HepG2 (cell line): ENCODE results near the gene ANTKMT. TPM values are rescaled to one million over a fixed set of nuclear protein-coding genes. Genes with fewer than 3 reads are reported as not detected.

Experiments used
- AGO1 ChIP-seq: fragments of 200-400 bp; formaldehyde crosslinking; IDR thresholded peaks from 2 replicates; pipeline ENCODE4 v1.6.1; 2017; ENCODE audit warnings: mild to moderate bottlenecking, low read depth, low read length, moderate library complexity; ENCODE audit not compliant: poor library complexity, severe bottlenecking
- BRCA1 ChIP-seq: sonication (generic); formaldehyde crosslinking; IDR thresholded peaks from 2 replicates; pipeline ENCODE4 v1.4.0; 2020; ENCODE audit warnings: missing genetic modification reagents
- CBX1 ChIP-seq: IDR thresholded peaks from one replicate; pipeline ENCODE4 v1.6.1; 2016; ENCODE audit warnings: antibody characterized with exemption, low read depth
- CCDC6 ChIP-seq: sonication (generic); formaldehyde crosslinking; IDR thresholded peaks from 2 replicates; pipeline ENCODE4 v1.8.1; 2022; ENCODE audit warnings: mild to moderate bottlenecking, missing genetic modification reagents, moderate library complexity
- GTF2F1 ChIP-seq: fragments of 150-350 bp; IDR thresholded peaks from 2 replicates; pipeline ENCODE4 v1.6.1; 2014; ENCODE audit warnings: low read length
- HDAC6 ChIP-seq: fragments of 200-600 bp; sonication (generic); IDR thresholded peaks from 2 replicates; pipeline ENCODE4 v1.7.0; 2017; ENCODE audit warnings: mild to moderate bottlenecking, antibody characterized with exemption, low read length, low read depth
- HNF4G ChIP-seq, 2 experiments: sonication (generic) in 1 of 2; formaldehyde crosslinking in 1 of 2; IDR thresholded peaks; 2 replicates each; pipeline versions ENCODE4 v1.4.0 to v1.6.1; 2011 to 2020; ENCODE audit warnings: borderline replicate concordance in 2 of 2, low read depth in 2 of 2, mild to moderate bottlenecking in 2 of 2, low read length in 1 of 2, missing genetic modification reagents in 1 of 2, moderate library complexity in 1 of 2
- HNRNPH1 ChIP-seq: fragments of 200-400 bp; formaldehyde crosslinking; optimal IDR thresholded peaks from 2 replicates; pipeline ENCODE3; 2017; ENCODE audit warnings: mild to moderate bottlenecking, low read depth, low read length
- KAT2B ChIP-seq: fragments of 150-350 bp; IDR thresholded peaks from 2 replicates; pipeline ENCODE4 v1.6.1; 2014; ENCODE audit warnings: low read depth, low read length, borderline replicate concordance
- KDM3A ChIP-seq: IDR thresholded peaks from 2 replicates; pipeline ENCODE4 v1.6.1; 2018; ENCODE audit warnings: low read depth, missing compliant biosample characterization
- SATB2 ChIP-seq: sonication (generic); formaldehyde crosslinking; IDR thresholded peaks from 2 replicates; pipeline ENCODE4 v1.5.0; 2020; ENCODE audit warnings: missing genetic modification reagents
- ZBTB26 ChIP-seq: IDR thresholded peaks from 2 replicates; pipeline ENCODE4 v1.6.1; 2016; ENCODE audit warnings: missing compliant biosample characterization, missing genetic modification reagents, borderline replicate concordance
- ZBTB33 ChIP-seq: sonication (generic); formaldehyde crosslinking; IDR thresholded peaks from 2 replicates; pipeline ENCODE4 v1.4.0; 2020; ENCODE audit warnings: missing genetic modification reagents
- ZNF891 ChIP-seq: sonication (generic); formaldehyde crosslinking; IDR thresholded peaks from 2 replicates; pipeline ENCODE4 v1.5.0; 2020; ENCODE audit warnings: mild to moderate bottlenecking, missing genetic modification reagents
- polyA plus RNA-seq, 8 experiments: library from polyadenylated mRNA; depleted of rRNA in 3 of 8; stranded (reverse) in 7 of 8; unstranded in 1 of 8; fragments of >200 nt; fragmentation: Illumina TruSeq in 4 of 8; extraction: Trizol in 4 of 8; gene quantifications; 2 replicates each; pipeline versions ENCODE4 v1.2.1 to v1.2.3, GENCODE V29; 2011 to 2016; ENCODE audit warnings: low read depth in 4 of 8, missing spikeins in 1 of 8, mixed read lengths in 1 of 8; ENCODE audit not compliant: insufficient read depth in 1 of 8
- total RNA-seq, 5 experiments: library from RNA; depleted of rRNA; stranded (reverse); fragments of >200 nt; fragmentation: Illumina TruSeq; extraction: Trizol; gene quantifications; 2 replicates each; pipeline ENCODE4 v1.2.3, GENCODE V29; 2016; ENCODE audit warnings: low read depth in 1 of 5
- TF ChIP-seq, protein P1 (sequence below): sonication (generic); formaldehyde crosslinking; IDR thresholded peaks from 2 replicates; pipeline ENCODE4 v1.4.0; 2020; ENCODE audit warnings: missing genetic modification reagents
- TF ChIP-seq, protein P2 (sequence below): sonication (generic); formaldehyde crosslinking; IDR thresholded peaks from 2 replicates; pipeline ENCODE4 v1.4.0; 2020; ENCODE audit warnings: mild to moderate bottlenecking, low read depth, missing genetic modification reagents
- TF ChIP-seq, protein P3 (sequence below): sonication (generic); formaldehyde crosslinking; IDR thresholded peaks from 2 replicates; pipeline ENCODE4 v1.4.0; 2020; ENCODE audit warnings: mild to moderate bottlenecking, missing genetic modification reagents

Gene ANTKMT
- total and polyA plus RNA-seq, 2 of the 13 experiments (the other 11 are each of a cell fraction or from before 2014, with no cell fraction given): 7.5 to 47.8 TPM

DNA sequence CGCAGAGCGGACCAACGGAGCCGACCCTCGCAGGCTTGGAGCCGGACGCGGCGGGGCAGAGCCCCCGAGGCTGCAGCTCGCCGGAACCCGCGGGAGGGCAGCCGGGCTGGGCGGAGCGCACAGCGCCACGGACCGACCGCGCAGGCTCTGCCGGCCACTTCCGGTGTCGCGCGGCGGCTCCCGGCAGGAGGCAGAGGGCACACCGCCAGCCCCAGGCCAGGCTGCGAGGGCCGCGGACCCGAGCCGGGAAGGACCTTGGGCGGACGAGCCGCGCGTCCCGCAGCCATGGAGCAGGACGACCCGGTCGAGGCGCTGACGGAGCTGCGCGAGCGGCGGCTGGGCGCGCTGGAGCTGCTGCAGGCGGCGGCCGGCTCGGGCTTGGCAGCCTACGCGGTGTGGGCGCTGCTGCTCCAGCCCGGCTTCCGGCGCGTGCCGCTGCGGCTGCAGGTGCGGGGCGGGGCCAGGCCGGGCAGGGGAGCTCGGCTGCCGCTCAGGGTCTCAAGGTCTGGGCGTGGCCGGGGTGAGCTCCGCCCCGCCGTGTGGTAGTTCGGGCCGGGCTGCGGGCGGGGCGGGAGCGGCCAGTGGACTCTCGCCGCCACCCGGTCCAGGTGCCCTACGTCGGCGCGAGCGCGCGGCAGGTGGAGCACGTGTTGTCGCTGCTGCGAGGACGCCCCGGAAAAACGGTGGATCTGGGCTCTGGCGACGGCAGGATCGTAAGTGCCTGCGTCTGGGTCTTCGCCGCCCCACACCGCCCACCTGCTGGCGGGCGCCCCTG, at the start of gene ANTKMT (continued):
- TF ChIP-seq ZBTB26 (CRISPR knock-in tag) (no peak), ZBTB33 (CRISPR knock-in tag) (peak; percentile 74), HNRNPH1 (no peak), CBX1 (no peak), BRCA1 (no peak), ZNF891 (CRISPR knock-in tag) (0 out of 2 replicates have a peak, but pooled peaks have one; percentile 54), GTF2F1 (no peak), HNF4G (IDR thresholded peaks at IDR 0.05; ENCODE audit: borderline replicate concordance, low read depth, low read length) (no peak), HNF4G (CRISPR knock-in tag; IDR thresholded peaks at IDR 0.05; ENCODE audit: borderline replicate concordance, low read depth) (no peak; the same call in 1 of the 2 replicates), HDAC6 (no peak), SATB2 (CRISPR knock-in tag) (no peak), KDM3A (CRISPR knock-in tag) (no peak), CCDC6 (CRISPR knock-in tag) (peak; percentile 82), AGO1 (peak; percentile 92), KAT2B (no peak)
- TF ChIP-seq, protein P1, sequence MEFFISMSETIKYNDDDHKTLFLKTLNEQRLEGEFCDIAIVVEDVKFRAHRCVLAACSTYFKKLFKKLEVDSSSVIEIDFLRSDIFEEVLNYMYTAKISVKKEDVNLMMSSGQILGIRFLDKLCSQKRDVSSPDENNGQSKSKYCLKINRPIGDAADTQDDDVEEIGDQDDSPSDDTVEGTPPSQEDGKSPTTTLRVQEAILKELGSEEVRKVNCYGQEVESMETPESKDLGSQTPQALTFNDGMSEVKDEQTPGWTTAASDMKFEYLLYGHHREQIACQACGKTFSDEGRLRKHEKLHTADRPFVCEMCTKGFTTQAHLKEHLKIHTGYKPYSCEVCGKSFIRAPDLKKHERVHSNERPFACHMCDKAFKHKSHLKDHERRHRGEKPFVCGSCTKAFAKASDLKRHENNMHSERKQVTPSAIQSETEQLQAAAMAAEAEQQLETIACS (CRISPR knock-in tag): 0 out of 2 replicates have a peak, but pooled peaks have one; percentile 8
- TF ChIP-seq, protein P2, sequence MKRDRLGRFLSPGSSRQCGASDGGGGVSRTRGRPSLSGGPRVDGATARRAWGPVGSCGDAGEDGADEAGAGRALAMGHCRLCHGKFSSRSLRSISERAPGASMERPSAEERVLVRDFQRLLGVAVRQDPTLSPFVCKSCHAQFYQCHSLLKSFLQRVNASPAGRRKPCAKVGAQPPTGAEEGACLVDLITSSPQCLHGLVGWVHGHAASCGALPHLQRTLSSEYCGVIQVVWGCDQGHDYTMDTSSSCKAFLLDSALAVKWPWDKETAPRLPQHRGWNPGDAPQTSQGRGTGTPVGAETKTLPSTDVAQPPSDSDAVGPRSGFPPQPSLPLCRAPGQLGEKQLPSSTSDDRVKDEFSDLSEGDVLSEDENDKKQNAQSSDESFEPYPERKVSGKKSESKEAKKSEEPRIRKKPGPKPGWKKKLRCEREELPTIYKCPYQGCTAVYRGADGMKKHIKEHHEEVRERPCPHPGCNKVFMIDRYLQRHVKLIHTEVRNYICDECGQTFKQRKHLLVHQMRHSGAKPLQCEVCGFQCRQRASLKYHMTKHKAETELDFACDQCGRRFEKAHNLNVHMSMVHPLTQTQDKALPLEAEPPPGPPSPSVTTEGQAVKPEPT: peak; percentile 77; the same call in 1 of the 2 replicates
- TF ChIP-seq, protein P3, sequence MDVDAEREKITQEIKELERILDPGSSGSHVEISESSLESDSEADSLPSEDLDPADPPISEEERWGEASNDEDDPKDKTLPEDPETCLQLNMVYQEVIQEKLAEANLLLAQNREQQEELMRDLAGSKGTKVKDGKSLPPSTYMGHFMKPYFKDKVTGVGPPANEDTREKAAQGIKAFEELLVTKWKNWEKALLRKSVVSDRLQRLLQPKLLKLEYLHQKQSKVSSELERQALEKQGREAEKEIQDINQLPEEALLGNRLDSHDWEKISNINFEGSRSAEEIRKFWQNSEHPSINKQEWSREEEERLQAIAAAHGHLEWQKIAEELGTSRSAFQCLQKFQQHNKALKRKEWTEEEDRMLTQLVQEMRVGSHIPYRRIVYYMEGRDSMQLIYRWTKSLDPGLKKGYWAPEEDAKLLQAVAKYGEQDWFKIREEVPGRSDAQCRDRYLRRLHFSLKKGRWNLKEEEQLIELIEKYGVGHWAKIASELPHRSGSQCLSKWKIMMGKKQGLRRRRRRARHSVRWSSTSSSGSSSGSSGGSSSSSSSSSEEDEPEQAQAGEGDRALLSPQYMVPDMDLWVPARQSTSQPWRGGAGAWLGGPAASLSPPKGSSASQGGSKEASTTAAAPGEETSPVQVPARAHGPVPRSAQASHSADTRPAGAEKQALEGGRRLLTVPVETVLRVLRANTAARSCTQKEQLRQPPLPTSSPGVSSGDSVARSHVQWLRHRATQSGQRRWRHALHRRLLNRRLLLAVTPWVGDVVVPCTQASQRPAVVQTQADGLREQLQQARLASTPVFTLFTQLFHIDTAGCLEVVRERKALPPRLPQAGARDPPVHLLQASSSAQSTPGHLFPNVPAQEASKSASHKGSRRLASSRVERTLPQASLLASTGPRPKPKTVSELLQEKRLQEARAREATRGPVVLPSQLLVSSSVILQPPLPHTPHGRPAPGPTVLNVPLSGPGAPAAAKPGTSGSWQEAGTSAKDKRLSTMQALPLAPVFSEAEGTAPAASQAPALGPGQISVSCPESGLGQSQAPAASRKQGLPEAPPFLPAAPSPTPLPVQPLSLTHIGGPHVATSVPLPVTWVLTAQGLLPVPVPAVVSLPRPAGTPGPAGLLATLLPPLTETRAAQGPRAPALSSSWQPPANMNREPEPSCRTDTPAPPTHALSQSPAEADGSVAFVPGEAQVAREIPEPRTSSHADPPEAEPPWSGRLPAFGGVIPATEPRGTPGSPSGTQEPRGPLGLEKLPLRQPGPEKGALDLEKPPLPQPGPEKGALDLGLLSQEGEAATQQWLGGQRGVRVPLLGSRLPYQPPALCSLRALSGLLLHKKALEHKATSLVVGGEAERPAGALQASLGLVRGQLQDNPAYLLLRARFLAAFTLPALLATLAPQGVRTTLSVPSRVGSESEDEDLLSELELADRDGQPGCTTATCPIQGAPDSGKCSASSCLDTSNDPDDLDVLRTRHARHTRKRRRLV (CRISPR knock-in tag): no peak
